ENCODE data around the gene CACUL1.
"Not testable (repeated sequence)": the region's sequence is repeated elsewhere in the genome, so short reads cannot be mapped to it uniquely, and the experiment has no call there.

DNA sequence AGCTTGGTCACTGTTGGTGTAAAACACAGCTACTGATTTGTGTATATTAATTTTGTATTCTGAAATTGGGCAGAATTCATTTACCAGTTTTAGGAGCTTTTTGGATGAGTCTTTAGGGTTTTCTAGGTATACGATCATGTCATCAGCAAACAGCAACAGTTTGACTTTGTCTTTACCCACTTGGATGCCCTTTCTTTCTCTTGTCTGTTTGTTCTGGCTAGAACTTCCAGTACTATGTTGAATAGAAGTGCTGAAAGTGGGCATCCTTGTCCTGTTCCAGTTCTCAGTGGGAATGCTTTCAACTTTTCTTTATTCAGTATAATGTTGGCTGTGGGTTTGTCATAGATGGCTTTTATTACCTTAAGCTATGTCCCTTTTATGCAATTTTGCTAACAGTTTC lies 109.5 kb downstream of the CACUL1 start:
- TF ChIP-seq POLR2AphosphoS5 (IDR thresholded peaks at IDR 0.05; ENCODE audit: borderline replicate concordance, low read depth, low read length); EZH2 (IDR thresholded peaks at IDR 0.05); FOXP2 (optimal IDR thresholded peaks at IDR 0.05; ENCODE audit: control extremely low read depth, extremely low read length, insufficient read depth): not testable (repeated sequence)

Measured in SK-N-MC (cell line).